ENCODE data around the gene DNAJC1. TPM values are rescaled to one million over a fixed set of nuclear protein-coding genes. Genes with fewer than 3 reads are reported as not detected.

Gene DNAJC1
- total and polyA plus RNA-seq, 2 of the 8 experiments (the other 6 are each of a cell fraction or from before 2014, with no cell fraction given): 6.8 to 14.8 TPM

GRCh38 chr10:21981118-21981517, 22.4 kb downstream of the DNAJC1 start (continued):
- TF ChIP-seq, protein P1, sequence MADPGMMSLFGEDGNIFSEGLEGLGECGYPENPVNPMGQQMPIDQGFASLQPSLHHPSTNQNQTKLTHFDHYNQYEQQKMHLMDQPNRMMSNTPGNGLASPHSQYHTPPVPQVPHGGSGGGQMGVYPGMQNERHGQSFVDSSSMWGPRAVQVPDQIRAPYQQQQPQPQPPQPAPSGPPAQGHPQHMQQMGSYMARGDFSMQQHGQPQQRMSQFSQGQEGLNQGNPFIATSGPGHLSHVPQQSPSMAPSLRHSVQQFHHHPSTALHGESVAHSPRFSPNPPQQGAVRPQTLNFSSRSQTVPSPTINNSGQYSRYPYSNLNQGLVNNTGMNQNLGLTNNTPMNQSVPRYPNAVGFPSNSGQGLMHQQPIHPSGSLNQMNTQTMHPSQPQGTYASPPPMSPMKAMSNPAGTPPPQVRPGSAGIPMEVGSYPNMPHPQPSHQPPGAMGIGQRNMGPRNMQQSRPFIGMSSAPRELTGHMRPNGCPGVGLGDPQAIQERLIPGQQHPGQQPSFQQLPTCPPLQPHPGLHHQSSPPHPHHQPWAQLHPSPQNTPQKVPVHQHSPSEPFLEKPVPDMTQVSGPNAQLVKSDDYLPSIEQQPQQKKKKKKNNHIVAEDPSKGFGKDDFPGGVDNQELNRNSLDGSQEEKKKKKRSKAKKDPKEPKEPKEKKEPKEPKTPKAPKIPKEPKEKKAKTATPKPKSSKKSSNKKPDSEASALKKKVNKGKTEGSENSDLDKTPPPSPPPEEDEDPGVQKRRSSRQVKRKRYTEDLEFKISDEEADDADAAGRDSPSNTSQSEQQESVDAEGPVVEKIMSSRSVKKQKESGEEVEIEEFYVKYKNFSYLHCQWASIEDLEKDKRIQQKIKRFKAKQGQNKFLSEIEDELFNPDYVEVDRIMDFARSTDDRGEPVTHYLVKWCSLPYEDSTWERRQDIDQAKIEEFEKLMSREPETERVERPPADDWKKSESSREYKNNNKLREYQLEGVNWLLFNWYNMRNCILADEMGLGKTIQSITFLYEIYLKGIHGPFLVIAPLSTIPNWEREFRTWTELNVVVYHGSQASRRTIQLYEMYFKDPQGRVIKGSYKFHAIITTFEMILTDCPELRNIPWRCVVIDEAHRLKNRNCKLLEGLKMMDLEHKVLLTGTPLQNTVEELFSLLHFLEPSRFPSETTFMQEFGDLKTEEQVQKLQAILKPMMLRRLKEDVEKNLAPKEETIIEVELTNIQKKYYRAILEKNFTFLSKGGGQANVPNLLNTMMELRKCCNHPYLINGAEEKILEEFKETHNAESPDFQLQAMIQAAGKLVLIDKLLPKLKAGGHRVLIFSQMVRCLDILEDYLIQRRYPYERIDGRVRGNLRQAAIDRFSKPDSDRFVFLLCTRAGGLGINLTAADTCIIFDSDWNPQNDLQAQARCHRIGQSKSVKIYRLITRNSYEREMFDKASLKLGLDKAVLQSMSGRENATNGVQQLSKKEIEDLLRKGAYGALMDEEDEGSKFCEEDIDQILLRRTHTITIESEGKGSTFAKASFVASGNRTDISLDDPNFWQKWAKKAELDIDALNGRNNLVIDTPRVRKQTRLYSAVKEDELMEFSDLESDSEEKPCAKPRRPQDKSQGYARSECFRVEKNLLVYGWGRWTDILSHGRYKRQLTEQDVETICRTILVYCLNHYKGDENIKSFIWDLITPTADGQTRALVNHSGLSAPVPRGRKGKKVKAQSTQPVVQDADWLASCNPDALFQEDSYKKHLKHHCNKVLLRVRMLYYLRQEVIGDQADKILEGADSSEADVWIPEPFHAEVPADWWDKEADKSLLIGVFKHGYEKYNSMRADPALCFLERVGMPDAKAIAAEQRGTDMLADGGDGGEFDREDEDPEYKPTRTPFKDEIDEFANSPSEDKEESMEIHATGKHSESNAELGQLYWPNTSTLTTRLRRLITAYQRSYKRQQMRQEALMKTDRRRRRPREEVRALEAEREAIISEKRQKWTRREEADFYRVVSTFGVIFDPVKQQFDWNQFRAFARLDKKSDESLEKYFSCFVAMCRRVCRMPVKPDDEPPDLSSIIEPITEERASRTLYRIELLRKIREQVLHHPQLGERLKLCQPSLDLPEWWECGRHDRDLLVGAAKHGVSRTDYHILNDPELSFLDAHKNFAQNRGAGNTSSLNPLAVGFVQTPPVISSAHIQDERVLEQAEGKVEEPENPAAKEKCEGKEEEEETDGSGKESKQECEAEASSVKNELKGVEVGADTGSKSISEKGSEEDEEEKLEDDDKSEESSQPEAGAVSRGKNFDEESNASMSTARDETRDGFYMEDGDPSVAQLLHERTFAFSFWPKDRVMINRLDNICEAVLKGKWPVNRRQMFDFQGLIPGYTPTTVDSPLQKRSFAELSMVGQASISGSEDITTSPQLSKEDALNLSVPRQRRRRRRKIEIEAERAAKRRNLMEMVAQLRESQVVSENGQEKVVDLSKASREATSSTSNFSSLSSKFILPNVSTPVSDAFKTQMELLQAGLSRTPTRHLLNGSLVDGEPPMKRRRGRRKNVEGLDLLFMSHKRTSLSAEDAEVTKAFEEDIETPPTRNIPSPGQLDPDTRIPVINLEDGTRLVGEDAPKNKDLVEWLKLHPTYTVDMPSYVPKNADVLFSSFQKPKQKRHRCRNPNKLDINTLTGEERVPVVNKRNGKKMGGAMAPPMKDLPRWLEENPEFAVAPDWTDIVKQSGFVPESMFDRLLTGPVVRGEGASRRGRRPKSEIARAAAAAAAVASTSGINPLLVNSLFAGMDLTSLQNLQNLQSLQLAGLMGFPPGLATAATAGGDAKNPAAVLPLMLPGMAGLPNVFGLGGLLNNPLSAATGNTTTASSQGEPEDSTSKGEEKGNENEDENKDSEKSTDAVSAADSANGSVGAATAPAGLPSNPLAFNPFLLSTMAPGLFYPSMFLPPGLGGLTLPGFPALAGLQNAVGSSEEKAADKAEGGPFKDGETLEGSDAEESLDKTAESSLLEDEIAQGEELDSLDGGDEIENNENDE (IDR thresholded peaks at IDR 0.05; ENCODE audit: insufficient replicate concordance, low read length): no peak
- TF ChIP-seq RNF2 (IDR thresholded peaks at IDR 0.05; ENCODE audit: borderline replicate concordance, low read depth, low read length, missing control alignments, poor library complexity, severe bottlenecking): no peak
- TF ChIP-seq YY1 (IDR thresholded peaks at IDR 0.05; ENCODE audit: low read depth, low read length): no peak
- no peak for TF ChIP-seq BACH1 (IDR thresholded peaks at IDR 0.05; ENCODE audit: low read length)
- TF ChIP-seq E2F6 (IDR thresholded peaks at IDR 0.05): no peak
- no peak for TF ChIP-seq HDAC2 (IDR thresholded peaks at IDR 0.05; ENCODE audit: borderline replicate concordance in 1 of 2, low read depth in 2 of 2, low read length in 2 of 2)
- TF ChIP-seq GTF2F1 (IDR thresholded peaks at IDR 0.05; ENCODE audit: borderline replicate concordance, low read depth, low read length): no peak
- TF ChIP-seq RFX5 (IDR thresholded peaks at IDR 0.05; ENCODE audit: borderline replicate concordance, low read depth, low read length): no peak
